ENCODE measurements around the gene KCTD5.
A peak's percentile ranks its signal among the peaks of the same experiment; 100 is the strongest.
"Not testable (repeated sequence)": the region's sequence is repeated elsewhere in the genome, so short reads cannot be mapped to it uniquely, and the experiment has no call there.

The KCTD5 gene

DNA sequence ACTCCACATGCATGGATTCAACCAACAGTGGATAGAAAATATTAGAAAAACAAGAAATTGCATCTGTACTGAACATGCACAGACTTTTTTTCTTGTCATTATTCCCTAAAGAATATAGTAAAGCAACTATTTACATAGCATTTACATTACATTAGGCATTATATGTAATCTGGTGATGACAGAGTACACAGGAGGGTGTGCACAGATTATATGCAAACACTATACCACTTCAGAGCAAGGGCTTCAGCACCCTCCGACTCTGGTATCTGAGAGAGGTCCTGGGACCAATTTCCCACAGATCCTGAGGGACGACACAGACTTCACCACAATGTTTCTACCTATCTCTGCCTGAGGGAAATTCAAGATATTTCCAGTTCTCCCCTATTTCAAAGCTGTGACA, 25.3 kb upstream of the KCTD5 start:
- Histone ChIP-seq H3K36me3 (no peaks in the 10 kb centered on the region), H3K27me3 (no peaks in the 10 kb centered on the region), H3K9me3 (no peaks in the 10 kb centered on the region), H3K4me3 (no peak overlapping the region), H3K27ac (no peak overlapping the region), H3K4me1 (no peaks in the 10 kb centered on the region)
- intact Hi-C loops (cut with DNase I; ENCODE audit: low total_unique reads) = no loop called here
- TF ChIP-seq, protein P1, sequence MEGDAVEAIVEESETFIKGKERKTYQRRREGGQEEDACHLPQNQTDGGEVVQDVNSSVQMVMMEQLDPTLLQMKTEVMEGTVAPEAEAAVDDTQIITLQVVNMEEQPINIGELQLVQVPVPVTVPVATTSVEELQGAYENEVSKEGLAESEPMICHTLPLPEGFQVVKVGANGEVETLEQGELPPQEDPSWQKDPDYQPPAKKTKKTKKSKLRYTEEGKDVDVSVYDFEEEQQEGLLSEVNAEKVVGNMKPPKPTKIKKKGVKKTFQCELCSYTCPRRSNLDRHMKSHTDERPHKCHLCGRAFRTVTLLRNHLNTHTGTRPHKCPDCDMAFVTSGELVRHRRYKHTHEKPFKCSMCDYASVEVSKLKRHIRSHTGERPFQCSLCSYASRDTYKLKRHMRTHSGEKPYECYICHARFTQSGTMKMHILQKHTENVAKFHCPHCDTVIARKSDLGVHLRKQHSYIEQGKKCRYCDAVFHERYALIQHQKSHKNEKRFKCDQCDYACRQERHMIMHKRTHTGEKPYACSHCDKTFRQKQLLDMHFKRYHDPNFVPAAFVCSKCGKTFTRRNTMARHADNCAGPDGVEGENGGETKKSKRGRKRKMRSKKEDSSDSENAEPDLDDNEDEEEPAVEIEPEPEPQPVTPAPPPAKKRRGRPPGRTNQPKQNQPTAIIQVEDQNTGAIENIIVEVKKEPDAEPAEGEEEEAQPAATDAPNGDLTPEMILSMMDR (IDR thresholded peaks at IDR 0.05) = no peak
- DNase-seq = no peak

GRCh38 chr16:2657803-2658202, 24.5 kb upstream of the KCTD5 start:
- H3K9me3 ChIP-seq; H3K4me3 ChIP-seq; H3K4me1 ChIP-seq; H3K27ac ChIP-seq; DNase-seq; H3K27me3 ChIP-seq; intact Hi-C loops (cut with DNase I; ENCODE audit: low total_unique reads); H3K36me3 ChIP-seq: not testable (repeated sequence)

- intact Hi-C loops (cut with DNase I; ENCODE audit: low total_unique reads); H3K27ac ChIP-seq; H3K9me3 ChIP-seq; H3K4me3 ChIP-seq; H3K27me3 ChIP-seq; H3K4me1 ChIP-seq; H3K36me3 ChIP-seq; DNase-seq: not testable (repeated sequence)
Measured at GRCh38 chr16:2659560-2659959, 22.8 kb upstream of the KCTD5 start.

GRCh38 chr16:2660014-2660662, 22.2 kb upstream of the KCTD5 start:
- H3K9me3 ChIP-seq; DNase-seq; intact Hi-C loops (cut with DNase I; ENCODE audit: low total_unique reads); H3K36me3 ChIP-seq; H3K4me1 ChIP-seq; H3K4me3 ChIP-seq; H3K27ac ChIP-seq; H3K27me3 ChIP-seq: not testable (repeated sequence)

DNA sequence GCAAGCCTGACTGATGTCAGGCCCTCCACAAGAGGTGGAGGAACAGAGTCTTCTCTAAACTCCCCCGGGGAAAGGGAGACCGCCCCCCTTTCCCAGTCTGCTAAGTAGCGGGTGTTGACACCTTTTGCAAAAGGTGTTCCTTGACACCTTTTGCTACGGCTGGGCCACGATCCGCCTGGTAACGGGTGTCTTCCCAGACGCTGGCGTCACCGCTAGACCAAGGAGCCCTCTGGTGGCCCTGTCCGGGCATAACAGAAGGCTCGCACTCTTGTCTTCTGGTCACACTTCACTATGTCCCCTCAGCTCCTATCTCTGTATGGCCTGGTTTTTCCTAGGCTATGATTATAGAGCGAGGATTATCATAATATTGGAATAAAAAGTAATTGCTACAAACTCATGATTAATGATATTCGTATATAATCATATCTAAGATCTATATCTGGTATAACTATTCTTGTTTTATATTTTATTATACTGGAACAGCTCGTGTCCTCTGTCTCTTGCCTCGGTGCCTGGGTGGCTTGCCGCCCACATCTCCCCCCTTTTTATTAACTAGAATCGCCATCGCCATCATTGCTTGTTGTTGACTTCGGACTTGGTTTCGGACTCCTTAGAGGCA, 21.5 kb upstream of the KCTD5 start:
- DNase-seq; H3K27ac ChIP-seq; H3K4me3 ChIP-seq; H3K27me3 ChIP-seq; H3K36me3 ChIP-seq; H3K4me1 ChIP-seq; H3K9me3 ChIP-seq; intact Hi-C loops (cut with DNase I; ENCODE audit: low total_unique reads): not testable (repeated sequence)
- TF ChIP-seq, protein P1 (IDR thresholded peaks at IDR 0.05) = peak; percentile 40 to 45

DNA sequence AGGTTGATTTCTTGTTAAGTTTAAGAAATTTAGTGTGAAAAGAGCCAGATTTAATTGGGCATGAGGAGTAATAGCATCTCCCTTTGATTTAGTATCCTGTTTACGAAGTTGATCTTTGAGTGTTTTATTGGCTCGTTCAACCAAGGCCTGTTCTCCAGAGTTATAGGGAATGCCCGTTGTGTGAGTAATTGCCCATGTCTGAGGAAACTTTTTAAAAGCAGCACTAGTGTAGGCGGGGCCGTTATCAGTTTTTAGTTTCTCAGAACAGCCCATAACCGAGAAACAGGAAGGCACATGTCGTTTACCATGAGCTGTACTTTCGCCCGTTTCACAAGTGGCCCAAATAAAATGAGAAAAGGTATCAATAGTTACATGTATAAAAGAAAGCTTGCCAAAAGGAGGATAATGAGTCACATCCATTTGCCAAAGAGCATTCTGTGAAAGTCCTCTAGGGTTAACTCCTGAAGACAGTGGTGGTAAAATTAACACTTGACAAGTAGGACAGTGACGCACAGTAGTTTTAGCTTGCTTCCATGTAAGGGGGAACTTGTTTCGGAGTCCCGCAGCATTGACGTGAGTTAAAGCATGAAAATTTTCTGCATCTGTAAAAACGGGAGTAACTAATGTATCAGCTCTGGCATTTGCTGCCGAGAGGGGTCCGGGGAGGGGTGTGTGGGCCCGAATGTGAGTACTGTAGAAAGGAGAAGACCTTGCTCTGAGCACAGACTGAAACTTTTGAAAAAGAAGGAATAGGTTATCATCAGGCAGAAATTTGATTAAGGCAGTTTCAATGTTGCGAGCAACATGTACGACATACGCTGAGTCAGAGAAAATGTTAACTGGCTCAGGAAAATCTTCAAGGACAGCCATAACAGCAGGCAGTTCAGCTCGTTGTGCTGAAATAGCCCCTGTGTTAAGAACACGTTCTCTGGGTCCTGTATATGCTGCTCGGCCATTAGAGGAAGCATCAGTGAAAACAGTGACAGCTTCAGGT, 18.5 kb upstream of the KCTD5 start:
- H3K27ac ChIP-seq = no peak overlapping the region
- H3K4me1 ChIP-seq = no peaks in the 10 kb centered on the region
- no peak overlapping the region for H3K4me3 ChIP-seq
- no peaks in the 10 kb centered on the region for H3K9me3 ChIP-seq
- peaks cover 7 to 23% (median 8%) of the 10 kb centered on the region in 3 donors for H3K36me3 ChIP-seq
- intact Hi-C loops (cut with DNase I; ENCODE audit: low total_unique reads) = no loop called here
- TF ChIP-seq, protein P1 (IDR thresholded peaks at IDR 0.05) = no peak
- DNase-seq = no peak
- H3K27me3 ChIP-seq = no peaks in the 10 kb centered on the region

- H3K36me3 ChIP-seq = peaks cover 7 to 24% (median 14%) of the 10 kb centered on the region in 3 donors
- H3K4me3 ChIP-seq = no peak overlapping the region
- H3K9me3 ChIP-seq = no peaks in the 10 kb centered on the region
- no peaks in the 10 kb centered on the region for H3K27me3 ChIP-seq
- no peak for DNase-seq
- TF ChIP-seq, protein P1 (IDR thresholded peaks at IDR 0.05) = no peak
- H3K27ac ChIP-seq = no peak overlapping the region
- intact Hi-C loops (cut with DNase I; ENCODE audit: low total_unique reads) = no loop called here
- H3K4me1 ChIP-seq = peaks cover 0 to 4% (median 0%) of the 10 kb centered on the region in 4 donors
Measured at GRCh38 chr16:2664574-2664982, 17.7 kb upstream of the KCTD5 start.

DNA sequence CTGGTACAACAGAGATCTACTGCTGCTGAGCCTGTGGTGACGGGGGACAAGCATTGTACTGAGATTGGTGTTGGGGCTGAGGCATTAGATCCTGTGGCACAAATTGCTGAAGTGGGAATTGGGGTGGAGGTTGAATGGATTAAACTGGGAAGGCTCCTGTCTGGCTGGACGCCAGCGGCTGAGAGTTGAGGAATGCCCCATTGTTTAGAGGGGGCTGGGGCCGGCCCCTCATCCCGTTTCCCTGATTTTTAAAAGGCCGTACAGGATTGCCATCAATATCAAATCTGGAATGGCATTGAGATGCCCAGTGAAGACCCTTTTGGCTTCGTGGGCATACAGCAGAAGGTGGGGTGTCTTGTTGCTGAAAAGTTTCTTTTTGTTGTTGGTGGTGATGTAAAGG, 15.7 kb upstream of the KCTD5 start:
- Histone ChIP-seq H3K4me1 (peaks cover 0 to 13% (median 8%) of the 10 kb centered on the region in 4 donors), H3K36me3 (peaks cover 7 to 24% (median 14%) of the 10 kb centered on the region in 3 donors)
- H3K27ac ChIP-seq; H3K4me3 ChIP-seq; H3K27me3 ChIP-seq; intact Hi-C loops (cut with DNase I; ENCODE audit: low total_unique reads); DNase-seq; H3K9me3 ChIP-seq: not testable (repeated sequence)

- intact Hi-C loops (cut with DNase I; ENCODE audit: low total_unique reads) = not testable (repeated sequence)
Measured at GRCh38 chr16:2669587-2669986, 12.7 kb upstream of the KCTD5 start.

More at GRCh38 chr16:2669587-2669986, 12.7 kb upstream of the KCTD5 start:
- Histone ChIP-seq H3K36me3 (peaks cover 0 to 24% (median 14%) of the 10 kb centered on the region in 3 donors), H3K4me1 (peaks cover 0 to 27% (median 17%) of the 10 kb centered on the region in 4 donors), H3K27ac (peak overlapping the region in 1 of 2 donors; percentile 51)
- H3K27me3 ChIP-seq, H3K4me3 ChIP-seq, H3K9me3 ChIP-seq, DNase-seq: not testable (repeated sequence)
